Measurements from ENCODE around the gene IGFBPL1.
"Not testable (repeated sequence)": the region's sequence is repeated elsewhere in the genome, so short reads cannot be mapped to it uniquely, and the experiment has no call there.

The IGFBPL1 gene

DNA sequence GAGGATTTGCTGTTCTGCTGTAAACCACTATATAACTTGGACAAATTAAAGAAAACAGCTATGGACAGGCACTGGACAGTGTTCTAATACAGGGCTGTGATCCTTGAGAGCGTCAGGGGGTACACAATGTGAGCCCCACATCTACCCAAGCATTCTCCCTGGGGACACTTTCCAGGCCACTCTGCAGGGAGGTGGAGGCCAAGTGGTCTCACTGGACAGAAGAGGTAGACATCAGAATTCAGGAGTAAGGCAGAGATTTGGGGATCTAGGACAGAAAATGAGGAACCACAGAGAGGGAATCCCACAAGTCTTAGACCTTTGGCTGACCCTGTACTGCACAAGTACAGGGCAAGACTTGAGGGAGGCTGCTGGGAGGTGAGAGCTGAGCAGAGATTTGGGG is 3.8 kb upstream of the IGFBPL1 start:
- DNase-seq: no peak

DNA sequence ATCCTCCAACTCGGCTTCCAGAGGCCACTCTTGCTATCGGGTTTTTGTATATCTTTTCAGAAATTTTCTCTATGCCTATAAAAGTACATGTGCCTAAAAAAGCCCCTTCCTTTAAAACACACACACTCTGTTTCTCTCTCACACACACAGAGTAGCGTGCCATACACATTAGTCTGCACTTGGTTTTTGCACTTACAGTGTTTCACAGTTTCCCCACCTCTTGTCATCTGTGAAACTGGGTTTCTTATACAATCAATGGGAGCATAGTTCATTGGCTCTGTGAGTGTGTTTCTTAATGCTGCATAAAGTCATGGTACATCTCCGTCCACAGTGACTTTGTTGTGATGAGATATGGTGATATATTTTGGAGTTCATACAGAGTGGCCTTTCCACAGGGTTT is 664 bp upstream of the IGFBPL1 start:
- no peak for DNase-seq

DNA sequence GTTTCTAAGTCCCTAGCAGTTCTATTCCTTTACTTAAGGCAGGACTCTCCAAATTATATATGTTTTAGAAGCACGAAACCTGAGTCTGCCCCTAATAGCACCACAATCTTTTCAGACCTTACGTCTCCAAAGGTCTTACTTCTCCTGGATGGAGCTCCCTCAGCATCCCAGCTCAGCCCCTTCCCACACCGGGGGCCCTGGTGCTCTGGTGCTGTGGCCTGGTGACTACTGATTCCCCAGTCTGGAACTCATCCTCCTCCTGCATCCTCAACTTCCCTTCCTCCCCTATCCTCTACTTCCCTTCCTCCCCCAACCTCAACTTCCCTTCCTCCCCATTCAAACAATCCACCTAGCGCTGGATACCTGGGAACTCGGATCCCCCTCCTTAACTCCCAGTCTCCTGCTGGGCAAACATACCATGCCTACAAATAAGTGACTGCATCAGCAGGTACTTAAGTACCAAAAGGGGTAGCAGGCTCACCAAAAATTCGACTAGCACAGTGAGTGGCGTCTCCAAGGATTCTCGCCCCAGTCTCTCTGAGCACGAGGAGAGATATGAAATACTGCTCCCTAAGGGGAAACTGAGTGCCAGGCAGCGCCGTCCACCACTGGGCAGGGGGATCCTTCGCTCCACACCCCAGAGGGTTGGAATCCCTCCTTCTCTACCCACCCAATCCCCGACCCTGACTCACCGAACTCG is 831 bp downstream of the IGFBPL1 start:
- DNase-seq: no peak

DNA sequence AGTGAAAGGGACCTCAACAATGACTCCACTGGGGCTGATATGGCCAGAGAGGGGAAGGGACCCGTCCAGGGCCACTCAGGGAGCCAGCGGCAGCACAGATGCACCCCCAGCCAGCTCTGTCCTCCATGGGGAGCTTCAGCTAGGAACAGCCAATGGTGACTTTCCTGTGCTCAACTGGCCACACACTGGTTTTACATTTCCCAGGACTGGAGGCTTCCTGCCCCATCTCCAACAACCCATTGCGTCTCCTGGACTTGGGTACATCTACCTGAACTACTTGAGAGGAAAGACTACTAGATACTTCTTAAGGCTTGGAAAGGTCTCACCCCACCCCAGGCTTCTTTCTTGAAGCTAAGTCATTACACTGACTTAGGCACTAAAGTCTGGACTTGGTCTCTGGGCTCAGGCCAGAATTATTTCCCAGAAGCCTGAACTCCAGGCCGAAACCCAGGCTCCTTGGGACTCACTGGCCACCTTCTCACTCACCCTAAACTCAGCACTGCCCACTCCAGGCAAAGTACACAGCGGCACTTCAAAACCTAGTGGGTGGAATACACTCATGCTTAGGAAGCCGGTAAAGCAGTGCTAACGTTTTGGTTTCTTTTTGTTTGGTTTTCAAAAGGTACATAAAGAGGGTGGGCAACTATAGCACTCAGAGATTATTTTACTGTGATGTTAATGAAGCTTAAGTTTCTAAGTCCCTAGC is 1.5 kb downstream of the IGFBPL1 start:
- DNase-seq: no peak

DNA sequence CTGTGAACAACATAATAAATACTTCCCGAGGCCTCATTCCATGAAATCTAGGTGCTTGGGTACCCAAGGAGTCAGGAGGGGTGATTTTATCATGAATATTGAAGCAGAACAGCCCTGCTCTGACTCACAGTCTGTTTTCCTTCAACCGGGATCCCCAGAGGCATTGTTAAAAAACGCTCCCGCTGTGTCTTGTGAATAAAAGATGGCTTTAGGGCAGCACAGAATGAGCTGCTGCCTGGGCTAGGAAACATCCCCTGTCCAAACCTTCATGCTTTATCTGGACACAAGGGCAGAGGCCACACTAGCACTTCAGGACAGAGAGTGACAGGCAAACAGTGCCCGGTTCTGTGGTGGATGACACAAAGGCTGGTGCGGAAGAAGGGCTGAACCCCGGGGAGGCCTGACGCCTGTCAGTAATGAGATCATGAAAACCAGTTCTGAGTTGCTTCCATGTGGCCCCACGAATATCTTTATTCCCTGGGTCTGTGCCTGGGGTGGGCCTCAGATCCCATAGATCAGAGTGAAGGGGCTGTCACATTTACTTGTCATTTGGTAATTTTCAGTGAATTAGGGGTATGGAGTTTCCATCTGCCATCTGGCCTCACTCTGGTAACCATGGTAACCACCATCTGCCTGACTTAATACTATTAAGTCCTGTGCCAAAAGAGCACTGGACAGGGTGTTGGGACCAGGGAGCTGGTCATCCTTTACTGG is 2.6 kb downstream of the IGFBPL1 start:
- DNase-seq: no peak

DNA sequence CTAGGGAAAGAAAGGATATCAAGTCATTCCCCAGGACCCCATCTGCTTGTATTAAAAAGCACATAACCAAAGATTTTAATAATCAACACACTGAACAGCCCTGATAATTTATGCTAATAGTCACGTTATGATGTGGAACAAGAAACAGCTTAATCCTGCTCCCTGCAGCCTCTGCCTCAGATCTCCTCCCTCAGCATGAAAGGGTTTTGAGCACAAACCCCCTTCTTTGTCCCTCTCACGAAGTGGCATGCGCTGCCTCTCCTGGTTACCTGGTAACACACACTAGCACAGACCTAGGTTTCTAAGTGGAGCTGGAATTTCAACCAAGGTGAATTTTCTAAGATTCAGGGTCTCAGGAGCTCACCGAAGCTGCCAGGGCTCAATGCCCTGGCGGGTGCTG is 5.1 kb downstream of the IGFBPL1 start:
- DNase-seq: no peak

DNA sequence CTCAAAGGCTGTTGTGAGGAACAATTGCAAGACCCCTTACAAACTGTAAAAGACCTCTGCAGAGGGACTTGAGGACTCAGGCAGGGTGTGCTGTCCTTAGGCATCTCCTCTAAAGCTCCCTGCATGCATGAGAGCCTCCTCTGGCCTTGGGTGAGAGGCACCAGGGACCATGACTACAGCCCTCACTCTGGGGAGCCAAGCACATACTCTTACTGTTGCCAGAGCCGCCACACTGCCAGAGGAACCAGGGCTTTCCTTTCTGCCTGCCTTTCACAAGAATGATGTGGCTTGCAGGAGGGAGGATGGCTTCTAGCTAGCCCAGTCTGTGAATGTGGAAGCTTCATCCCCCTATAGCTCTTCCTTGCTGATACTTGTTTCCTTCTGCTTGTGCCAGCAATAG is 5.9 kb downstream of the IGFBPL1 start:
- DNase-seq: no peak

DNA sequence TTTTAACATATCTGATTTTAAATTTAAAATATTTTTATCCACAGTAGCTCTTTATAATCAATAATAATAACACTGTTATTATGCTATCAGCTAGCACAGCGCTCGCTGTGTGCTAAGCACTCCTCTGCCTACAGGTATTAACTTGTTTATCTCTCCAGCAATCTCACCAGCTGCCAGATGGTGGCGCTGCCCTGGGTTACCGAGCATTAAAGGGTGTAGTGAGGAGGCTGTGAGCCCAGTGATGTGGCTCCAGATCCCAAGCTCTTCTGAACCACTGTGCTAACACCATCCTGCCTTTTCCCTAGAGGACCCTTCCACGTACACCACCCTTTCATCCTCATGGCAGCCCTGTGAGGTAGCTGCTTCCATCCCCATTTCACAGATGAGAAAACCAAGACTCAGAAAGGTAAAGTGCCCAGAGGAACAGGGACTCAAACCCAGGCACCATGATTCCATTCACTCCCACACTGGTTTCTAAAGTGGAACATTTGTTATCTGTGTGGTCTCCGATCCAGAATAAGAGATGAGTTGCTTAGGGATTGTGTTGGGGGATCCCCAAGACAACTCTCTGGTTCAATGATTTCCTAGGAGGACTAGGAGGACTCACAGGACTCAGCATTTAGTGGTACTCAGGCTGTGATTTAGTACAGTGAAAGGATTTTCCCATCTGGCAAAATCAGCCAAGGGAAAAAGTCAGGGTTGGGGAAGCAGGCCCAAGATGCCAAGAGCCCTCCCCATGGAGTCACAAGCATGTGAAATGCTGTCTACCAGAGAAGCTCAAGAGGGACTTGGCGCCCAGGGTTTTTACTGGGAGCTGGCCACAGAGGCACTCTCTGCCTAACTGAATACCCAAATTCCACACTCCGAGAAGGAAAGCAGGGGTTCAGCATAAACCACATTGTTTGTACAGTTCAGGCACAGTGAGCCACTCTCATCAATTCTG is 7.0 kb downstream of the IGFBPL1 start:
- DNase-seq: no peak

DNA sequence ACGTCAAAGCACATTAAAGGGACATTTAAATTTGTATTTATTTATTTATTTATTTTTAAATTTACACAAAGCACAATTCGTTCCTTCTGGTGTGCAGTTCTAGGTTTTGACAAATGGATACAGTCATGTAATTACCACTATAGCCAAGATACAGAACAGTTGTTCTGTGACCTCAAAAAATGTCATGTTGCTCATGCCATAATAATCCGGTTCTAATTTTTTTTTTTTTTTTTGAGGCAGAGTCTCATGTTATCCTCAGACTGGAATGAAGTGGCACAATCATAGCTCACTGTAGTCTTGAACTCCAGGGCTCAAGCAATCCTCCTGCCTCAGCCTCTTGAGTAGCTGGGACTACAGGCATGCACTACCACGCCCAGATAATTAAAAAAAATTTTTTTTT is 7.8 kb downstream of the IGFBPL1 start:
- no peak for DNase-seq

DNA sequence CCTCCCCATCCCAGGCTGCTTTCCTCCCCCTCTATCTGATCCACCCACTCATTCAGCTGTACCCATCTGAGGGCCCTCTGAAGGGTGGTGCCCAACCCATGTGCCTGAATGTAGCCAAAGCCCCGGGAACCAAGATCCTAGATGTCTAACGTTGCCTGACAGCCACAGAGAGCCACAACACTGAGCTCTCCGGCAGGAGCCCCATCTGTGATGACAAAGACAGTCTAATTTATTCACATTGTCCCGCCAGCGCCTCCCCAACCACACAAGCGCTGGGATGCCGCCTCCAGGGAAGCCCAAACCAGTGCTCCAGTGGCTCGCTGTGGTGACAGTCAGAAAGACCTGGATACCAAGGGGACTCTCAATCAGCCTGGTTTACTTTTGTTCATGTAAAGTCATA is 8.4 kb downstream of the IGFBPL1 start:
- no peak for DNase-seq

DNA sequence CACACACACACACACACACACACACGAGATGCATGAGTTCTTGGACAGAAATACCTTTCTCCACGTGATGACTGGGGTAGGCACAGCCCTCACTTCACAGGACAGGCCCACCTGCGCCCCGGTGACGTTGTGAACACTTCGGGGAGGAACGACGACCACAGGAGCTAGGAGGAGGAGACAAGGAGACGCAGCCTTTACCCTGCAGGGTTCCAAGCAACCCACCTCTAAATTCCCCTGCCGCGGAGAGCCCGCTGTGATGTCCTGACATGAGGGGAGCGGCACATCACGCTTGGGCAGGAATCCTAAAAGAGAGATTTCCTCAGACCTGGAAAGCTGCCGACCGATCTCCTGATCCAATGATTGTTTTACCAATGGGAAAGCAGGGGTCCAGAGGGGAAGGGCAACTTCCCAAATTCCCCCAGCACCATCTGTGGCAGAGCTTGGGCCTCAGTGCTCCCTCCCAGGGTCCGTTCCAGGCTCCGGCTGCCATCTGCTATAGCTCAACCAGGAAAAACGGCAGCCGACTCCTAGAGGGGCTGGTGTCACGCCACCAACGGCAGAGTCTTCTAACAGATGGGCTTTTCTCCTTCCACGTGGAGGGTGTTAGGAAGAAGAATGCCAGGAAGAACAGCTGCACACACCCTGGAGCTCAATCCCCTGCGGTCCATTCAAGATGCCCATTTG is 10.1 kb downstream of the IGFBPL1 start:
- peak; percentile 35 for DNase-seq

DNA sequence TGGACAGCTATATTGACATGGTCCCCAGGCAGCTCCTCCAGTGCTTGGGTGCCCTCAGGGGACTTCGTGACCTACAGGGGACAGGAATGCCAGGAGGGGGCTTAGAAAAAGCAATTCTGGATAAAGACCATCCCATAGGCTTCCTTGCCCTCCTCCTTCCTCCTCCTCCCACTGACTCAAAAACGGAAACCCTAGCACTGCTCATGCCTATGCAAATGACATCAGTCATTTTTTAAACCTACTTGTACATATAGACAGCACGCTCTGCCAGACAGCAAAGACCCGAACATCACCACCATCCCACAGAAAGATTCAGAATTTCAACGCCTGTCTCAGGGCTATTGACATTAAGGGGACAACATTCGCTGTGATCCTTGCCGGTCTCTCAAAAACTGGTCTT is 11.0 kb downstream of the IGFBPL1 start:
- peak; percentile 53 for DNase-seq

DNA sequence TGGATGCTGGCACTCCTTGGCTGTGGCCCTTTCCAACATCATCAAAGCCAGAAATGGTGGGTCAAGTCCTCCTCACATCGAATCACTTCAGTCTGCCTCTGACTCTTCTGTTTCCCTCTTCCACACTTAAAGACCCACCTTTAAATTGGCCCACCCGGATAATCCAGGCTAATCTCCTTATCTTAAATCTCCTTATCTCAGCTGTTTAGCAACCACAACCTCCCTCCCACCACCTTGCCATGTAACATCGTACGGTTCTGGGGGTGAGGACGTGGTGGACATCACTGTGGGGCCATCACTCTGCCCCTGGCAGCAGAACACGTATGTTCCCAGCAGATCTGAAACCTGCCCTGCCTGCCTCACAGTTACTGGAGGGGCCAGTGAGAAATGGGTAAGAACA is 11.5 kb downstream of the IGFBPL1 start:
- DNase-seq: no peak

DNA sequence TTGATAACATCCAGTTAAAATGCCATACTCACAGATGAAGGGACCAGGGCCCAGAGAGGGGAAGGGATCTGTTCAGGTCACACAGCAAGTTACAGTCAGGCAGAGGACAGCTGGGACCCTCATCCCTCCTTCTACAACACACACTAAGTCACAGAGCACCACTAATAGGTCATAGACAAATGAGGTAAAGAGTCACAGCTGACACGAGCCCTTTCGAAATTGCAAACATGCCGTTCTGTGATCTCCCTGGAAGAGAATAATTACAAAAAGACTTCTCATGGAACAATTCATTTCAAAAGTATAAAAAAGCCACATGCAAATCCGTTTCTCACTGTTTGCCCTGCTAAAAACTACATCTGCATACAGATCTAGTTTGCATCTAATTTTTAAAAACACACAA is 15.5 kb downstream of the IGFBPL1 start:
- DNase-seq: peak; percentile 53

DNA sequence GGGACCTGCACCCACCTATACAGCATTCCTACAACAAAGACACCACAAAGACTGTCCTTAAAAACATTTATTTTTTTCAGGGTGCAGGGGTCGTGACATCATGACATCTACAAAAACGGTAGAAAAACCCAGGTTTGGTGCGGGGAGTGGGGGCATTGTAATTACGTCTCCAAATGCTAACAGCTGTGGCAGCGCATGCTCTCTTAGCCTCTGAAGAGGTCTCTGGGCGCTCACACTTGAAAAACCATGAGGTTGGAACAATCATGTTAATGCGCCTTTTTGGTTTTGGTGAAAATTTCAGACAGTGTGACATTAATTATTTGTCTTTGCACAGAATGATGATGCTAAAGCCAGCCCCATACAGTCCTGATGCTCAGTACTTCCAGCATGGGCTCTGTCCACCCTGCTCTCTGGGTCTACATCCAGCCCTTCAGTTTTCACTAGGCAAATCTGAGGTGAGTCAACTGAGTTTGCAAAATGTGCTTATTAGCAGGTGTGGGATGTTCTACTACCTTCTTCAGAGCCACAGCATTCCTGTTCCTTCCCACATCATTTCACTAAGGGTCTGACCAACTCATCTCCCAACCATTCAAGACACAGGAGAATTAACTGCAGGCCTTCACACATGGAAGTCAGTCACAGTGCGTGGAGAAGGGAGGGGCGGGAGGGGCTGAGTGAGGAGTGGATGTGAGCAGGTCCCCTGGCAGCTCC is 17.6 kb downstream of the IGFBPL1 start:
- no peak for DNase-seq

DNA sequence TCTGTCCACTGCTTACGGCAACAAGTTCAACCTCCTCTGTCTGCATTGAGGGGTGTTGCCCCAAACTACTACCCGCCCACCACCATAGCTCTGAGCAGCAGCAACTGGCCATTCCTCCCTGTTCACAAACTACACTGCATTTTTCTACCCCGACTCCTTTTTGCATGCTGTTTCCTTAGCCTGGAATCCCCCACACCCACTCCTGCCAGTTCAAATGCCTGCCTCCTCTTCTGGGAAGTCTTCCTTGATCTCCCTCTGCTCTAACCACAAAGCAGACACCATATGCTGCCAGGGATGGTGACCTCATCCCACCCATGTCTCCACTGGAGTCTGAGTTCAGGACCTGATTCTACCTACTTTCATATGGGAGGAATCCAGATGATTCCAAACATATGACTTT is 18.5 kb downstream of the IGFBPL1 start:
- no peak for DNase-seq

DNA sequence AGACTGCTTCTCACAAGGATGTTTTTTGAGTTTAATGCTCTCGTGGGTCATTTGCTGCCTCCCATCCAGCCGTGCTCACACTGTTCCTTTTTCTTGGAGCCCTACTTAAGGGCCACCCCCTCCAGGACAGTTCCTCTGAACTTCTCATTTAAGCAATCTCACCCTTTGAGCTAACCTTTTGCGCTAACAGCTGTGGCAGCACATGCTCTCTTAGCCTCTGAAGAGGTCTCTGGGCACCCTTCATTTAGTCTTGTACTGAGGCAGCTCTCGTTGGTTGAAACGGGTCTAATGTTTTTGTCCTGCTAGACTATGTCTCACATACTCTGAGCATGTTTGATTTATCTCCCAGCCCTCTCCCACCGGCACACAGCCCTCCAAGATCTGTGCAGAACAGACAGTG is 19.9 kb downstream of the IGFBPL1 start:
- no peak for DNase-seq

DNA sequence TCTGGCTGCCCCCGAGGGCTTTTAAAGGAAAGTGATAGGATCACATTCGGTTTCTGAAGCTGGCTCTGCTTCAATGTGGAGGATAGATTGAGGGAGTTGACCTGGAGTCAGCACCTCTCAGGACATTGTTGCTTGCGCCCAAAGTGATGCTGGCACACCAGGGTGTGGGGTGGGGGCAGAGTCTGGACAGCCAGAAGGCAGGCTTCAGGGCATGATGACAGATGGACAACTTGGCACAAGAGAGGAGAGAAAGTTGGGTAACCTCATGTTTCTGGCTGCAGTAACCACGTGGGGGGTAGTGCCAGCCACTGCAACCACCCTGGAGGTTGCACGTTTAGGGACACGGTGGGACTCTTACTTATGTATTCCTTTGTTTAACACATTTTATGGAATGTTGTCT is 22.3 kb downstream of the IGFBPL1 start:
- no peak for DNase-seq

DNA sequence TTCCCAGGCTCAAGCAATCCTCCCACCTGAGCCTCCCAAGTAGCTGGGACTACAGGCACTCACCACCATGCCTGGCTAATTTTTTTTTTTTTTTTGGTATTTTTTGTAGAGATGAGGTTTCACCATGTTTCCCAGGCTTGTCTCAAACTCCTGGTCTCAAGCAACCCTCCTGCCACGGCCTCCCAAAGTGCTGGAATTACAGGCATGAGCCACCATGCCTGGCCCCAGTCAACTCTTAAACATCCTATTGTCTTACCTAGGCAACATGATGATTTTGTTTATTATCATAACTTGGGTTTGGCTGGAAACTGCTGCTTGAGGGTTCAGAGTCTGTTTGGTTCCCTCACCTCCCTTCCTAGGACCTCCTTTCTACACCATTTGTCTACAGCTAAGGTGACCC is 25.1 kb downstream of the IGFBPL1 start:
- DNase-seq: not testable (repeated sequence)

DNA sequence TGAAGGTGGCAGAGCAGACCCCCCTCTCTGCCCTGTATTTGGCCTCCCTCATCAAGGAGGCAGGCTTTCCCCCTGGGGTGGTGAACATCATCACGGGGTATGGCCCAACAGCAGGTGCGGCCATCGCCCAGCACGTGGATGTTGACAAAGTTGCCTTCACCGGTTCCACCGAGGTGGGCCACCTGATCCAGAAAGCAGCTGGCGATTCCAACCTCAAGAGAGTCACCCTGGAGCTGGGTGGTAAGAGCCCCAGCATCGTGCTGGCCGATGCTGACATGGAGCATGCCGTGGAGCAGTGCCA is 27.9 kb downstream of the IGFBPL1 start:
- no peak for DNase-seq

DNA sequence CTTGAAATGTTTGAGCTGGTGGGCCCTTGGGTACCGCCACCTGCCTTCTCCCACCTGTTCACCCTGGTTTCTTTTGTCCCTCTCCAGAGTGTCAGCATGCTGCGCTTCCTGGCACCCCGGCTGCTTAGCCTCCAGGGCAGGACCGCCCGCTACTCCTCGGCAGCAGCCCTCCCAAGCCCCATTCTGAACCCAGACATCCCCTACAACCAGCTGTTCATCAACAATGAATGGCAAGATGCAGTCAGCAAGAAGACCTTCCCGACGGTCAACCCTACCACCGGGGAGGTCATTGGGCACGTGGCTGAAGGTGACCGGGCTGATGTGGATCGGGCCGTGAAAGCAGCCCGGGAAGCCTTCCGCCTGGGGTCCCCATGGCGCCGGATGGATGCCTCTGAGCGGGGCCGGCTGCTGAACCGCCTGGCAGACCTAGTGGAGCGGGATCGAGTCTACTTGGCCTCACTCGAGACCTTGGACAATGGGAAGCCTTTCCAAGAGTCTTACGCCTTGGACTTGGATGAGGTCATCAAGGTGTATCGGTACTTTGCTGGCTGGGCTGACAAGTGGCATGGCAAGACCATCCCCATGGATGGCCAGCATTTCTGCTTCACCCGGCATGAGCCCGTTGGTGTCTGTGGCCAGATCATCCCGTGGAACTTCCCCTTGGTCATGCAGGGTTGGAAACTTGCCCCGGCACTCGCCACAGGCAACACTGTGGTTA is 28.4 kb downstream of the IGFBPL1 start:
- no peak for DNase-seq

Data from NCI-H526 treated with DMSO at 0.1 percent for 48 hours (cell line).